Measurements from ENCODE around the gene ACTMAP.

The ACTMAP gene

GRCh38 chr19:40724855-40725254, 25.4 kb downstream of the ACTMAP start:
- Histone ChIP-seq H3K9me3 (replicated peaks; ENCODE audit: insufficient read depth, low read length) (no peaks in the 10 kb centered on the region), H2AFZ (ENCODE audit: low read length) (no peak overlapping the region), H3K9me2 (replicated peaks; ENCODE audit: insufficient read depth, low read length) (no peaks in the 10 kb centered on the region), H3K27ac (ENCODE audit: low read length) (no peak overlapping the region), H4K20me1 (ENCODE audit: insufficient read depth, low read length) (no peaks in the 10 kb centered on the region), H3K4me3 (ENCODE audit: low read length) (no peak overlapping the region), H3F3A (ENCODE audit: insufficient read depth, low read length) (no peaks in the 10 kb centered on the region), H3K4me2 (ENCODE audit: low read depth, low read length) (no peak overlapping the region), H3K79me2 (ENCODE audit: low read length) (no peaks in the 10 kb centered on the region), H3K4me1 (ENCODE audit: low read length) (no peaks in the 10 kb centered on the region), H3K9ac (ENCODE audit: low read length) (no peak overlapping the region), H3K27me3 (replicated peaks; ENCODE audit: insufficient read depth, low read length) (no peaks in the 10 kb centered on the region), H3K36me3 (replicated peaks; ENCODE audit: insufficient read depth, low read length) (no peaks in the 10 kb centered on the region)
- DNase-seq, result no peak
- TF ChIP-seq EZH2phosphoT487 (IDR thresholded peaks at IDR 0.05; ENCODE audit: low read length) (no peak), CTCF (IDR thresholded peaks at IDR 0.05; ENCODE audit: low read length) (no peak), EZH2 (optimal IDR thresholded peaks at IDR 0.05; ENCODE audit: low read depth, low read length) (no peak)

GRCh38 chr19:40724315-40724714, 26.0 kb downstream of the ACTMAP start:
- Histone ChIP-seq H3K36me3 (replicated peaks; ENCODE audit: insufficient read depth, low read length) (no peaks in the 10 kb centered on the region), H3K9me2 (replicated peaks; ENCODE audit: insufficient read depth, low read length) (no peaks in the 10 kb centered on the region), H3K79me2 (ENCODE audit: low read length) (no peaks in the 10 kb centered on the region), H3K9ac (ENCODE audit: low read length) (no peak overlapping the region), H4K20me1 (ENCODE audit: insufficient read depth, low read length) (no peaks in the 10 kb centered on the region), H3K9me3 (replicated peaks; ENCODE audit: insufficient read depth, low read length) (no peaks in the 10 kb centered on the region), H3K27me3 (replicated peaks; ENCODE audit: insufficient read depth, low read length) (no peaks in the 10 kb centered on the region), H3K27ac (ENCODE audit: low read length) (no peak overlapping the region), H2AFZ (ENCODE audit: low read length) (no peak overlapping the region), H3K4me1 (ENCODE audit: low read length) (no peaks in the 10 kb centered on the region), H3F3A (ENCODE audit: insufficient read depth, low read length) (no peaks in the 10 kb centered on the region), H3K4me2 (ENCODE audit: low read depth, low read length) (no peak overlapping the region), H3K4me3 (ENCODE audit: low read length) (no peak overlapping the region)
- no peak for DNase-seq
- TF ChIP-seq CTCF (IDR thresholded peaks at IDR 0.05; ENCODE audit: low read length), result no peak
- no peak for TF ChIP-seq EZH2phosphoT487 (IDR thresholded peaks at IDR 0.05; ENCODE audit: low read length)
- TF ChIP-seq EZH2 (optimal IDR thresholded peaks at IDR 0.05; ENCODE audit: low read depth, low read length), result no peak

GRCh38 chr19:40723661-40724254, 26.5 kb downstream of the ACTMAP start:
- peaks cover 6% of the 10 kb centered on the region for H3K4me1 ChIP-seq (ENCODE audit: low read length)
- no peak overlapping the region for H3K27ac ChIP-seq (ENCODE audit: low read length)
- no peak for DNase-seq
- peaks cover 4% of the 10 kb centered on the region; the same call in 1 of the 2 replicates for H3K79me2 ChIP-seq (ENCODE audit: low read length)
- no peaks in the 10 kb centered on the region for H3K9me3 ChIP-seq (replicated peaks; ENCODE audit: insufficient read depth, low read length)
- H3F3A ChIP-seq (ENCODE audit: insufficient read depth, low read length), result no peaks in the 10 kb centered on the region
- TF ChIP-seq EZH2 (optimal IDR thresholded peaks at IDR 0.05; ENCODE audit: low read depth, low read length) (no peak), CTCF (IDR thresholded peaks at IDR 0.05; ENCODE audit: low read length) (no peak), EZH2phosphoT487 (IDR thresholded peaks at IDR 0.05; ENCODE audit: low read length) (no peak)
- H3K4me3 ChIP-seq (ENCODE audit: low read length), result no peak overlapping the region
- H3K9ac ChIP-seq (ENCODE audit: low read length), result no peak overlapping the region
- H2AFZ ChIP-seq (ENCODE audit: low read length), result no peak overlapping the region
- no peaks in the 10 kb centered on the region for H3K27me3 ChIP-seq (replicated peaks; ENCODE audit: insufficient read depth, low read length)
- H3K36me3 ChIP-seq (replicated peaks; ENCODE audit: insufficient read depth, low read length), result no peaks in the 10 kb centered on the region
- H3K9me2 ChIP-seq (replicated peaks; ENCODE audit: insufficient read depth, low read length), result no peaks in the 10 kb centered on the region
- H4K20me1 ChIP-seq (ENCODE audit: insufficient read depth, low read length), result no peaks in the 10 kb centered on the region
- no peak overlapping the region for H3K4me2 ChIP-seq (ENCODE audit: low read depth, low read length)
